HG02885 (cell line): Measurements from ENCODE around the gene MSI2.

Experiments
- ATAC-seq: cut with Tn5 transposase; IDR thresholded peaks from one replicate; pipeline ENCODE4 v1.9.1; 2021; ENCODE audit warnings: mild to moderate bottlenecking; ENCODE audit not compliant: unreplicated experiment, poor library complexity

MSI2 gene

DNA sequence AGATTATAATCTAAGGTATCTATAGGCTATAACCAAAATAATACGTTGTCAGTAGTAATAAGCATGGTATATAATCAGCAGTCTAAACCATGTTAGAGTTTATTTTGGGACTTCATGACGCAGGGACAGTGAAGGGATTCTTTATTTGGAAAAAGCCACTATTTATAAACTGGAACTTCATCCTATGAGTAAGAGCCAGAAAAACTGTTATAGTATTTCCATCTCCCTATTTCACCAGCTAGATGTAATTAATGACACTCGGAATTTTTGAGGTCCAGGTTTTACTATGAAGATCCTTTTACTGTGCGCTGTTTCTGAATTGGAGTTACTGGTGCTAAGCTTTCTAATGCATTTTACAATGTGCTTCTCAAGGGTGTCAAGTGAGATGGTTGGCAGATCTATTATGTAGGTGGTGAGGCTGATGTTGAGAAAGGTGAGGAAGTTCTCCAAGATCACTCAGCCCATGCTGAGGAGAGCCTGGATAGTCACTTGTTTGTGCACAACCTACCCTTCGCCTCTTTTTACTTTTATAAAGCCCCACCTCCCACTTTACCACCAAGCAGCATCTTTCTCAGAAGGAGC is 149.3 kb downstream of the MSI2 start:
- no peak for ATAC-seq

DNA sequence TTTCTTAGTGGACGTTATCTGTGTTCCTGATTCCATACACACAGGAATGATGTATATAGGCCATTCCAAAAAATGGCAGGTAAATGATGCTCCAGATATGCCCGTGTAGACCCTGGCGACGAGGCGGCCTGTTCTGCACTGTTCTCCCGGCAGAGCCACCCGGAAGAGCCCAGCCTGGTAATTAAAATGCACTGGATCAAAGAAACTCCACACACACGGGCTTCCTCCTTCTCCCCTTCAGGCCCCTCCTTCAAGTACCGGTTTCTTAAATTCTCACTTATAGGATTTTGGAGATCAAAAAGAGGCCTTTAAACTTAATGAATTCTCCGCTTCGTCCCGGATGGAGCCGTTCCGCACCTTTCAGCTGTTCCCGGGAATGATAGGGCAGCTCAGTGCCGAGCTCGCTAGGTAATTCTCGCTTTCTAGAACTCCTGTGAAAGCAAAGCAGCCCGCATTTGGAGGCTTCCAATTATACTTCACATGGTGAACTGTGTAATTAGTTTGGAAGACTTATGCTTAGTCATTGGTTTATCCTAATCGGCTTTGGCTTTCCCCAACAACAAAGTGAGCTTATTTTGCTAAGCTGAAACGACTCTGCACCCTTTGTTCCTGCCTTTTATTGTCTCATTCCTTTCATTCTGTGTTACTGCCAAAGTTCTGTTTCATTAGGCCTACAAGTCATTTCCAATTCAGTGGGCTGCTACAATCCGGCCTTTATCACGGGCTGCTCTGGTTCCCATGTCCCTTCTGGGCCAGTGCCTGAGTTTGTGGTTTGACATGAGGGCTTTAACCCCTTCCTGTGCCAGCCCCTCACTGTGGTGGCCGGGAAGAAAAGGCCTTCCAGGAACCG is 150.0 kb downstream of the MSI2 start:
- no peak for ATAC-seq

DNA sequence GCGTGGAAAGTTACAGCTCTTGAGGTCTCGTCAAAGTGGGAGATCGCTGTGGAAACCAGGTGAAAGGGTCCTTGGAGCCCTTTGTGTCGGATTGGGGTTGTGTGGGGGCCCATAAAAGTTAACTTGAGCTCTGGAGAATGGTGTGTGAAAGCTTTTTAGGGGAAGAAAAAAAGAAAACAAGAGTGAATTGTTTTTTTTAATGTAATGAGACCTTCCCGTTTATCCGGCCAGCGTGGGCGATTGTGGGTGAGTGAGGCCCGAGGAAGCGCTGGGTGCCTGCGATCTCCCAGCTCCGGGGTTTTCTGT is 150.6 kb downstream of the MSI2 start:
- no peak for ATAC-seq

DNA sequence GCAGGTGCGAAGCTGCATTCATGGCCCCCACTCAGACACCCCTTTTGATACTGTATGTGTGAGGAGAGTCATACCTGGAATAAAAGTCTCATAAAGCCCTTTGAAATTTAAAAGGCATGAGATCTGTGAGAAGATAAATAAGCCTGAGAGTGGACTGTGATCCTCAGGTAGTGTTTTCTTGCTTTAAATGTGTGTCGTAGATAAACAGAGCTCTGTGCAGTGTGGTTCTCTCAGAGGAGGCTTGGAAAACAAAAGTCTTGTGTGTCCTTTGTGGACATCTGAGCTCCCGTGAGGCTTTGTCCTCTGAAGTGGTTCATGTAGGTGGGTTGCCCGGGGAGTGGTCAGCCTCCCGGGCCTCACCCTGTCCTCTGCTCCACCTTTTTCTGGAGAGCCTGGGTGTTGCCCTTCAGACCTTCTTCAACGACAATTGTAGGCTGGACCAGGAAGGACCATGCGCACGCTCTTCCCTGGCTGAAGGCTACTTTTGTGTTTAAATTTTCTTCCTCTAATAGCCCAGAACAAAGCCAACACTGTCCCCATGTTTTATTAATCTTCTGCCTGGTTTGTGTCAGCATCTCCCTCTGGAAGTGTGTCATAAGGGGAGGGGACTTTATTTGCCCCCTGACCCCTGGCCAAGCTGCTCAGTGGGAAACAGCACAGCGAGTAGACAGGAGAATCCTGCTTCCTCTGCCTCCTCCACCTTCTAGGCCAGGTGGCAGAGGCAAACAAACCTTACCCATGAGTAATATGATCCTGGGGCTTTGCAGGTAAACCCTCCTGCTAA is 151.2 kb downstream of the MSI2 start:
- ATAC-seq = no peak

DNA sequence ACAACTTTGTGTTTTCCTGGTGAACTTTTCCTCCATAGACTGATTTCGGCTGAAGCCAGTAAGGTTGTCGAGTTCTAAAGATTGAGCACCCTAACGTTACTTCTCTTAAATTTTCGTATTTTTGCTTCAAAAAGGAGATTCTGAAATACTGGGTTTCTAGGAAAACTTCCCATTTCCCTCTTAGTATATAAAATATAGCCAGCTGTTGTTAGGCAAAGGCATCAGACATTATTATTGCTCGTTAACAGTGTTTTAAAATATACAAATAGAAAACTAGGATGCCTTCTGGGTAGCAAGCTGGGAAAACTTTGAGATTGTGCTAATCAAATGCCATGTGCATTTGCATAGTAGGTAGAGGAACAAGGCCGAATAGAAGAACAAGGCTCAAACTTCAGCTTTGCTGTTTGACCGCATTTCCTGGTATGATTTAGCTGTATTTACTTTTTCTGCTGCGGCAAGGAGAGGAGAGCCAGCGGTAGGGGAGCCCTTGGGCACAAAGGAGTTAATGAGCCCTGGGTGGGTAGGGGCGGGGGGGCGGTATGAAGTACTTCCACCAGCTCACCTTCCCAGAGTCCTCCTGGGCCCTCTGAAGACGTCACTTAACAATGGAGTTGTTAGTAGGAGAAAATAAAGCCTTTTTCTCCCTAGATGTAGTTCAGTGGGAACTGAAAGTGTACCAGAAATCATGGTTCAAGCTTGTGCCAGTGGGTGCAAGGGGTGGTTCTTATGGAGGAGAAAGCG is 151.9 kb downstream of the MSI2 start:
- peak; percentile 56 for ATAC-seq

DNA sequence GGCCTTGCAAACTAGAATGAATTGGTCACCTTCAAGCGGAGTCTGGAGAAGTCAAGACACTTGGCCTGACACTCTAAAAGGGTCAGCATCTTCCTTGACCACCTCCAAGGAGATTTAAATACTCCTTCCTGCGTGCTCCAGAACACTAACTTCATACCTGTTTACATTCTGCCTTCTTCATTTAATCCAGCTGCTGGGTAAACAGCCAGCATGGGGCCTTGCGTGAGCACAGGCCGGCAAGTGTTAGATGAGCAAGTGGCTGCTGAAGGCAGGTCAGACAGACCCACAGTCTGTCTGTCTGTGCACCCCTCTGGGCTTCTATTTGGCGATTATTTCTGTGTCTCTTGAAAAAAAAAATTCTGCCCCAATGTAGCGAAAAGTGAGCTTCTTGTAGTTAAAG is 153.8 kb downstream of the MSI2 start:
- ATAC-seq = no peak

DNA sequence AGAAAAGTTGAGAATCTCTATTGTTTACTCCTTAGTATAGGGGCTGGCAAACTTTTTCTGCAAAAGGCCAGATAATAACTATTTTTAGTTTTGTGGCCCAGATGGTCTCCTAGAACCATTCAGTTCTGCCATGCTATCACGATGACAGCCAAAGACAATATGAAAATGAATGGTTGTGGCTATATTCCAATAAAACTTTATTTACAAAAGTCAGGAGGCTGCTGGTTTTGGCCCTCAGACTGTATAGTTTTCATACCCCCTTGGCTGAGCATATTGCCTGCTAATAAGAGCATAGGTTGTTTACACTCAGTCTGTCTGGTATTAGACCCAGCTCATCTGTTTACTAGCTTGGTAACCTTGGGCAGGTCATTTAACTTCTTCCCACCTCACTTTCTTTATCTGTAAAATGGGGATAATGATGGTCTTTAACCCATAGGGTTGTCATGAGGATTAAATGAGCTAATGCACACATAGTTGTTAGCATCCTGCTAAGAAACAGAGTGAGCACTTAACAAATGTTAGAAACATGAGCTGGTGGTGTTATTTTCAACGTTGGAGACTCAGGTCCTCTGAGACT is 156.3 kb downstream of the MSI2 start:
- no peak for ATAC-seq

DNA sequence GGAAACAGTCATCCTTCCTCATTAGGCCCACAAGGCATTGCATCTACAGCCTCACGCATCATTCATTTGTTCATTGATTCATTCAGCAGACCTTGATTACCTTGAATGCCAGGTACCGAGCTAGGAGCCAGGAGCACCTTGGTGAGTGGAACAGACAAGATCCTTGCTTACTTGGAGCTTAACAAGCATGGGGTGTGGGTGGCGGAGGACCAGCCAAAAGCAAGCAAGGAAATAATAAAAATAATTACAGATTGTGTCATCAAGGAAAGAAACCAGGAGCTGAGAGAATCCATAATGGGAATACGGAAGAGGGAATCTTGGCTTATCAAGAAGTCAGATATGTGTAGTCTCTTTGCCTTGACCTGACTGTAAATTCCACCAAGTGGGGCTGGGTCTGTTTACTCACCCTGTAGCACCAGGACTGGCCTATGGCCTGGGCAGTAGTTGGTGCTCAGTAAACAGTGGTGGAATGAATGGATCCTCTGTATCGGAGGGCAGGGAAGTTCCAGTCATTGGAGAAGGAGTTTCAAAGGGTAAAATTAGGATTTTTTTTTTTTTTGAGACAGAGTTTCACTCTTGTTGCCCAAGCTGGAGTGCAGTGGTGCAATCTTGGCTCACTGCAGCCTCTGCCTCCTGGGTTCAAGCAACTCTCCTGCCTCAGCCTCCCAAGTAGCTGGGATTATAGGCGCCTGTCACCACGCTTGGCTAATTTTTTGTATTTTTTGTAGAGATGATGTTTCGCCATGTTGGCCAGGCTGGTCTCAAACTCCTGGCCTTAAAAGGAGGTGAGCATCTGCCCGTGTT is 157.7 kb downstream of the MSI2 start:
- ATAC-seq = no peak

DNA sequence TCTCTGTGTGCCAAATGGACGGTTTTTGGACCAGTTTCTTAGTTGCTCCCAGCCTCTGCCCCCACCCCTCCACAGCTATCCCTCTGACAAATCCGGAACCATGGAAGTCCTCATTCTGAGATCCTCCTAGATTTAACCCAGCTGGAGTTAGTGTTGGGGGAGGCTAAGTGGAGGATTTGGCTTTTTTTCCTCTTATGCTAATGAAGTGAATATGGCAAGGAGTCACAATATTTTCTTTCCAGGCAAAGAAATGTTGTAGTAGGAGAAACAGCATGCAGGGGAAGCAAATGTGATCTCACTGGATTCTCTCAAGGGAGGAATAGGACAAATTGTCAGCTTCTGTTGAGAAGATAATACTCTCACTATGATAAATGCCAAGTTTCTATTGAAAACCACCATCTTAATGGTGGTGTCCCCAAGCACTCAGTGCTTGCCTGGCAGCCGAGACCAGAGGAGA is 159.5 kb downstream of the MSI2 start:
- no peak for ATAC-seq

DNA sequence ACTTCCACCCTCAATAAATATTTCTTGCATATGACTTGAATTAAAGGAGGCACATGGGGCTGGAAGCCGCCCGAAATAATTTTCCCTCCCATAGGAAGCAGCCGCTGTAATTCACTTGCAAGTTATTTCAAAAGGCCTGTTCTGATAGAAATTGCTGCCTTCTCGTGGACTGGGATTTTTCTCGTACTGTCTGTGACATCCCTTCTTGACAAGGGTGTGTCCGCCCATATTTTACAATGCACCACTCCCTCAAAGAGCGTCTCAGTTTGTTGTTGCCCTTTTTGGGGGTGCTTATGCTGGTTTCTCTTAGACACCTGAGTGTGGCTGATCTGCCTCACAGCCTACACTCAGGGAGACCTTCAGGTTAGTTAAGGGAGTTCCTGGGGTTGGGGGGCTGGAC is 160.0 kb downstream of the MSI2 start:
- no peak for ATAC-seq

DNA sequence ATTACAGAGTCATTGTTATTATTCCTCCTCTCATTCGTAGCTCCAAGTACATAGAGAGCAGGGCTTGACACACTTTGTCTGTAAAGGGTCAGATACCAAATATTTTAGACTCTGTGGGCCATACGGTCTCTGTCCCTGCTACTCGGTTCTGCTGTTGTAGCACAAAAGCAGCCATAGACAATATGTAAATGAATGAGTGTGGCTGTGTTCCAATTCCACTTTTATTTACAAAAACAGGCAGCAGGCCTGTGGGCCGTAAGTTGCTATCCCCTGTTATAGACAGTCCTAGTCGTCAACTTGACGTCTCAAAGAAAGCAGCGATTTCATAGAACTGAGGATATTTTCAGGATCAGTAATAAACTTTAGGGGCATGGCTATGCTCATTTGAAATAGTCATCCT is 161.6 kb downstream of the MSI2 start:
- no peak for ATAC-seq

DNA sequence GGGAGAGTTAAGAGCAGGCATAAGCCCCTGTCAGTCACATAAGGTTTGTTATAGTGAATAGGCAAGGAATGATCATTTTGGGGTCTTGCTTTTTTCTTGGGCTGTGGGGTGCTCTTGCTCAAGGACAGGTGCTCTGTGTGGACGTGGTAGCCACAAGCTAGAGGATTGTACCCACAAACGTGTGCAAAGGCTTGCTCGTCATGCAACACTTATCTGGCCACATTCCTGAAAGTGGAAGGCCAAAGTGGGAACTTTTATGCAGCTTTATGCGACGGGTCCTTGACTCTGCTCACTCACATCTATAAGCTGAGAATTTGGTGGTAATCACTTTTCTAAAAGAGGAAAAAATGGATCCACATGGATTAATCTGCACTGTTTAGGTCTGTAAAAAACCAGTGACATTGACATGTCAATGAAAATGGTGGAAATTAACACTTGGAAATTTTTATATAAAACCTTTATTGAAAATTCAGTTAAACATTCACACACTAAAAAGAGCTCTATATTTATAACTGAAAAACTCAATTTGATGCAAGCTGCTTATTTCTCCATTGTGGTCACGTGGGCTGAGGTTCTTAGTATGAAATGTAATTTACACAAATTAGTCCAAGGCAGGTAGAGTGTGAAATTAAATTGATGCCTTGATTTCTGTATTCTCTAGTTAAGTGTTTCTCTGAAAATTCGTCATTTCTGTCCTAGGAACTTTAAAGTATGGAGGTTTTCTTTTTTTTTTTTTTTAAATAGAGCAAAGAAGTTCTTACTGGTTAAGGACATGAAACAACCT is 162.3 kb downstream of the MSI2 start:
- no peak for ATAC-seq

DNA sequence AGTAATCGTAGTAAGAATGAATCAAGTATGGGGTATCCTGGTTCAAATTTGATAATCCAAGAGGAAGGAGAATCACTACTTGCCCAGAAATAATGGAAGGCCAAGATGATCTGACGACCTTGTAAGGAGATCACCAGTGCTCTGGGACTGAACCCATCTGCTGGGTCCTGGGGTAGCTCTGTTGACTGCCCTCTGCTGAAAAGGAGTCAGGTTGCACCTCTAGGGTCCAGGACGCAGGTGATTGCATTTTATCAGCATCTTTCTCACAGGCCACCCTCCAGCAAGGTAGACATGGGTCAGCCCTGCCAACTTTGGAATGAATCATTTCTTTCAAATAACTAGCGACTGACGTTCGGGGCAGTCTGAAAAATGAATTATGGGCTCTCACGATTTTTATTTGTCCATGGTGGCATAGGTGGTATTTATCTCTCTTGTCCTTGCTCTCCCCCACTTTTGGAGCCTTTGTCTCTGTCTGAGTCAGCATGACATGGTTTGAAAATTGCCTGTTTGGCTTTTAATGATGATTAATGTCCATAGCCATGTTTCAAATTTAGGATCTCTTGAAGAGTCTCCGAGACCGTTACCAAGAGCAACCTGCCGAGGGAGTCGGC is 163.7 kb downstream of the MSI2 start:
- no peak for ATAC-seq

DNA sequence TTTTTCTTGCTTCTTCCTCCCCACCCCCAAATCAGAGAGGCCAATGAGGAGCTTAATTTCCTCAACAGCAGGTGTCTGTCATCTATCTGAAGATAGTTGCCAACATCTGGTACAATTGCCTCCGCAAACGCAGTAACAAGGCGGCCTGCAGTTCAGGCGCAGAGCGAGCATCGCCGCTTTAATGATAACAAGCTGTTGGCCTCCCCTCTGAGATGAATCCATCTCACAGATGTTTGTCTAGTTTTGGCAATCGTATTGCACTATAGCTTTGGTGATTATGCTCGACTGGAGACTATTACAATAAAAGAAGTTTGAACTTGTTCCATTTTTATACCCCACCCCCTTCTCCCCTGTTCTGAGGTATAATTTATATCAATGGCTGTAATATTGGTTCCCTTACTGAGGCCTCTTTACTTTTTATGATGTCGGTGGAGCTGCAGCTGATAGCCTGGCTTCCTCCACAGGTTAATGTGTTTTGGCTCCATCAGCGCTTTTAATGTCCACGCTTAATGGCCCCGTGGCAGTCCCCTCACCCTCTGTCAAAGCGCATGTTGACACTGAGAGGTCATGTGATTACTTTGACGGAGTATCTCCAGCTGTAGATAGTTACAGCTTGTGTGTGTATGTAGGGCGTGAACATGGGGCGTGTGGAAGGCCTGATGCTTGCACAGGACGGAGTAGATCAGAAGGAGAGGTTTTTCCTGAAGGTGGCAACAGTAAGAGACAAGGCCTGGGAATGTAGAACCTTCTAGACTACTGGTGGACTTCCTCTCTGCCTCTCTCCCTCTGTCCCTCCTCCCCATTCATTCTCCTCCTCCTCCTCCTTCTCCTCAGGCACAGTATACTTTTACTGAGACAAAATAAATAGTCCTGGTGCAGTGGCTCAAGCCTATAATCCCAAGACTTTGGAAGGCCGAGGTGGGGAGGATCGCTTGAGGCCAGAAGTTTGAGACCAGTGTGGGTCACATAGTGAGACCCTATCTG is 164.7 kb downstream of the MSI2 start:
- ATAC-seq = no peak

DNA sequence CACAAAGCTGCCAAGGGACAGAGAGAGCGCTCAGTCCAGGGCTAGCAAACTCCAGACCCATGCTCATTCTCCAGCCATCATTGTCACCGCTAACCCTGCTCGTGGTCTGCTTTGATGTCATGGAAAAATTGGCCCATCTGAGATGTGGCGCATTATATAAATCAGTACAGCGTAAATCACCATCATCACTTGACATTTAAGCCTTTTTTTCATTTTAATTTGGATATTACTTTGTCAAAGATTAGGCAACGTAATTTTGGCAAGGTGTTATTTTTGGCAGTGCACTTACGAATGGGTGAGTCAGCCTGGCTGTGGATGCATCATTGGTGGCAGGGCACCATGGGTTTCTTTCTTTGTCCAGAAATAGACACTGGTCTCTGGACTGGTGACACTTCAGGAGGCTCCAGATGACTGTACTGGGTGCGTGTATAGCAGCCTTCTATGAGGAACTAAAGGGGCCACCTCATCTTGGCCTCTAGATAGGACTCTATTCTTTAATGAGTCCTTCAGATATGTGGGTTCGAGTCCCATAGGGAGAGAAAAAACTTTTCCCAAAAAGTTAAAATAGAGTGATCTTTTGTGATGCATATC is 166.3 kb downstream of the MSI2 start:
- peak; percentile 67 for ATAC-seq

DNA sequence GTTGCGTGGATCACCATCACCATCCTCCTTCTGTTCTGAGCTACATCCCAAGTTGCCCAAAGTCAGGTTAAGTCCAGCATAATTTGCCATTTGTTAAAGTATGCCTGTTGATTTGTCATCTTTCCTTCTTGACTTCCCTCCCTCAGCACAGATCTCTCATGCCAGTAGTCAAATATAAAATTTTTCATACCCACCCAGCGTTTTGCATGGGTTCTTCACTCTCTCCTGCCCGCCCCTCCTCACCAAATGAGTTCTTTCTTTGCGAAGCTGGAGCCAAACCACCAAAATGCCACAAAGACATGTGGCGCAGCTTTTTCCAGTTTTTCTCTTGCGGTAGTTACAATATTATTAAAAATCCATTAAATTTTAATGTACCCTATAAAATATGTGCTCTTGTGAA is 167.2 kb downstream of the MSI2 start:
- ATAC-seq = no peak

DNA sequence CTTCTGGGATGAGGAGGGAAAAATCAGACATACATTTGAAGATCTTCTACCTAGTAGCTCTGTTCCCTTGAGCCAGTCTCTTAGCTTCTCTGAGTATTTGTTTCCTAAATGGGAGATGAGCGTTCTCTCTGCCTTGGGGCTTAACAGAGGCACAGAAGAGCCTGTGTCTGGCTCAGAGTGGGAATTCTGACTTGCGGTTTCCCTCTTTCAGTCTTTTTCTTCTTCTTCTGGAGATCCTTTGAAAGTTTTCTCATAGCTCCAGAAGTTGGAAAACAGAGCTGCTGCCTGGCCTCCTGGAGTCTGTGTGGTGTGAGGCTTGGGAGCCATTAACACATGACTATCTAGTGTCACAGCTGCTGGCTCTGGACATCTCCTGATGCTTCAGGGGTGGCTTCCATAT is 167.9 kb downstream of the MSI2 start:
- no peak for ATAC-seq
